H1 (cell line): Measurements from ENCODE around the gene SIGLEC11. TPM values are rescaled to one million over a fixed set of nuclear protein-coding genes. Genes with fewer than 3 reads are reported as not detected.

Source experiments
- CREB1 ChIP-seq: IDR thresholded peaks from 2 replicates; pipeline ENCODE4 v1.6.1; 2012; ENCODE audit warnings: inconsistent platforms
- FOSL1 ChIP-seq: IDR thresholded peaks from 2 replicates; pipeline ENCODE4 v1.6.1; 2011; ENCODE audit warnings: mild to moderate bottlenecking, low read depth, low read length, moderate library complexity; ENCODE audit not compliant: insufficient read depth
- JUND ChIP-seq: IDR thresholded peaks from 2 replicates; pipeline ENCODE4 v1.6.1; 2011; ENCODE audit warnings: mild to moderate bottlenecking, improper control_type of control experiment, low read length
- SRF ChIP-seq: IDR thresholded peaks from 2 replicates; pipeline ENCODE4 v1.6.1; 2011; ENCODE audit warnings: mild to moderate bottlenecking, low read depth, low read length, moderate library complexity
- polyA plus RNA-seq, 7 experiments: library from polyadenylated mRNA; depleted of rRNA in 3 of 7; stranded (reverse) in 5 of 7; unstranded in 2 of 7; fragments of >200 nt in 5 of 7; fragments of 200-250 nt in 2 of 7; gene quantifications; 1 replicate in 5 of 7; 2 replicates in 1 of 7; 4 replicates in 1 of 7; pipeline versions ENCODE4 v1.2.1 to v1.2.3, GENCODE V29; 2011 to 2013; ENCODE audit warnings: missing spikeins in 2 of 7, mixed read lengths in 2 of 7
- total RNA-seq: library from RNA; stranded (reverse); fragmentation: NEBNext Ultra II Directional; extraction: Animal tissue kit (Norgen Biotek cat#: 25700); gene quantifications from 2 replicates; pipeline ENCODE4 v1.2.1, GENCODE V29; 2021
- TF ChIP-seq, protein P1 (sequence below): fragments of 300-600 bp; sonication (generic); IDR thresholded peaks from 2 replicates; pipeline ENCODE4 v1.7.1; 2012; ENCODE audit warnings: low read length, moderate library complexity, mild to moderate bottlenecking, inconsistent platforms; ENCODE audit not compliant: insufficient replicate concordance

The SIGLEC11 gene
- total and polyA plus RNA-seq, 2 of the 8 experiments (the other 6 are each of a cell fraction or from before 2014, with no cell fraction given), result 0.18 TPM; not detected in 1

DNA sequence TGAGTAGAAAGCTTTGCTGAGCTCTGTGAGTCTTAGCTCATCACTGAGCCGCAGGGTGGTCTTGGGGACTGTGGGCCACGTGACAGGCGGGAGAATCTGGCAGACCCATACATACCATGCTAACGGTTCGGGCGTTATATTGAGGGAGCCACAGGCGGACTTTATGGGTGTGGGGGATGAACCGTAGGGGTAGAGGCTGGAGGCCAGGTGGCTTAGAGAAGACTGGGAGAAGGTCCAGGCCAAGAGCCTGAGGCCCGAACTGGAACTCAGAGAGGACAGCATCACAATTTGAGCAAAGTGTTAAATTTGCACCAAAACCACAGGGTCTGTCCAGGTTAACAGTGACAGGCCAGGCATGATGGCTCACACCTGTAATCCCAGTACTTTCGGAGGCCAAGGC lies 47.3 kb downstream of the SIGLEC11 start (continued):
- TF ChIP-seq, protein P1, sequence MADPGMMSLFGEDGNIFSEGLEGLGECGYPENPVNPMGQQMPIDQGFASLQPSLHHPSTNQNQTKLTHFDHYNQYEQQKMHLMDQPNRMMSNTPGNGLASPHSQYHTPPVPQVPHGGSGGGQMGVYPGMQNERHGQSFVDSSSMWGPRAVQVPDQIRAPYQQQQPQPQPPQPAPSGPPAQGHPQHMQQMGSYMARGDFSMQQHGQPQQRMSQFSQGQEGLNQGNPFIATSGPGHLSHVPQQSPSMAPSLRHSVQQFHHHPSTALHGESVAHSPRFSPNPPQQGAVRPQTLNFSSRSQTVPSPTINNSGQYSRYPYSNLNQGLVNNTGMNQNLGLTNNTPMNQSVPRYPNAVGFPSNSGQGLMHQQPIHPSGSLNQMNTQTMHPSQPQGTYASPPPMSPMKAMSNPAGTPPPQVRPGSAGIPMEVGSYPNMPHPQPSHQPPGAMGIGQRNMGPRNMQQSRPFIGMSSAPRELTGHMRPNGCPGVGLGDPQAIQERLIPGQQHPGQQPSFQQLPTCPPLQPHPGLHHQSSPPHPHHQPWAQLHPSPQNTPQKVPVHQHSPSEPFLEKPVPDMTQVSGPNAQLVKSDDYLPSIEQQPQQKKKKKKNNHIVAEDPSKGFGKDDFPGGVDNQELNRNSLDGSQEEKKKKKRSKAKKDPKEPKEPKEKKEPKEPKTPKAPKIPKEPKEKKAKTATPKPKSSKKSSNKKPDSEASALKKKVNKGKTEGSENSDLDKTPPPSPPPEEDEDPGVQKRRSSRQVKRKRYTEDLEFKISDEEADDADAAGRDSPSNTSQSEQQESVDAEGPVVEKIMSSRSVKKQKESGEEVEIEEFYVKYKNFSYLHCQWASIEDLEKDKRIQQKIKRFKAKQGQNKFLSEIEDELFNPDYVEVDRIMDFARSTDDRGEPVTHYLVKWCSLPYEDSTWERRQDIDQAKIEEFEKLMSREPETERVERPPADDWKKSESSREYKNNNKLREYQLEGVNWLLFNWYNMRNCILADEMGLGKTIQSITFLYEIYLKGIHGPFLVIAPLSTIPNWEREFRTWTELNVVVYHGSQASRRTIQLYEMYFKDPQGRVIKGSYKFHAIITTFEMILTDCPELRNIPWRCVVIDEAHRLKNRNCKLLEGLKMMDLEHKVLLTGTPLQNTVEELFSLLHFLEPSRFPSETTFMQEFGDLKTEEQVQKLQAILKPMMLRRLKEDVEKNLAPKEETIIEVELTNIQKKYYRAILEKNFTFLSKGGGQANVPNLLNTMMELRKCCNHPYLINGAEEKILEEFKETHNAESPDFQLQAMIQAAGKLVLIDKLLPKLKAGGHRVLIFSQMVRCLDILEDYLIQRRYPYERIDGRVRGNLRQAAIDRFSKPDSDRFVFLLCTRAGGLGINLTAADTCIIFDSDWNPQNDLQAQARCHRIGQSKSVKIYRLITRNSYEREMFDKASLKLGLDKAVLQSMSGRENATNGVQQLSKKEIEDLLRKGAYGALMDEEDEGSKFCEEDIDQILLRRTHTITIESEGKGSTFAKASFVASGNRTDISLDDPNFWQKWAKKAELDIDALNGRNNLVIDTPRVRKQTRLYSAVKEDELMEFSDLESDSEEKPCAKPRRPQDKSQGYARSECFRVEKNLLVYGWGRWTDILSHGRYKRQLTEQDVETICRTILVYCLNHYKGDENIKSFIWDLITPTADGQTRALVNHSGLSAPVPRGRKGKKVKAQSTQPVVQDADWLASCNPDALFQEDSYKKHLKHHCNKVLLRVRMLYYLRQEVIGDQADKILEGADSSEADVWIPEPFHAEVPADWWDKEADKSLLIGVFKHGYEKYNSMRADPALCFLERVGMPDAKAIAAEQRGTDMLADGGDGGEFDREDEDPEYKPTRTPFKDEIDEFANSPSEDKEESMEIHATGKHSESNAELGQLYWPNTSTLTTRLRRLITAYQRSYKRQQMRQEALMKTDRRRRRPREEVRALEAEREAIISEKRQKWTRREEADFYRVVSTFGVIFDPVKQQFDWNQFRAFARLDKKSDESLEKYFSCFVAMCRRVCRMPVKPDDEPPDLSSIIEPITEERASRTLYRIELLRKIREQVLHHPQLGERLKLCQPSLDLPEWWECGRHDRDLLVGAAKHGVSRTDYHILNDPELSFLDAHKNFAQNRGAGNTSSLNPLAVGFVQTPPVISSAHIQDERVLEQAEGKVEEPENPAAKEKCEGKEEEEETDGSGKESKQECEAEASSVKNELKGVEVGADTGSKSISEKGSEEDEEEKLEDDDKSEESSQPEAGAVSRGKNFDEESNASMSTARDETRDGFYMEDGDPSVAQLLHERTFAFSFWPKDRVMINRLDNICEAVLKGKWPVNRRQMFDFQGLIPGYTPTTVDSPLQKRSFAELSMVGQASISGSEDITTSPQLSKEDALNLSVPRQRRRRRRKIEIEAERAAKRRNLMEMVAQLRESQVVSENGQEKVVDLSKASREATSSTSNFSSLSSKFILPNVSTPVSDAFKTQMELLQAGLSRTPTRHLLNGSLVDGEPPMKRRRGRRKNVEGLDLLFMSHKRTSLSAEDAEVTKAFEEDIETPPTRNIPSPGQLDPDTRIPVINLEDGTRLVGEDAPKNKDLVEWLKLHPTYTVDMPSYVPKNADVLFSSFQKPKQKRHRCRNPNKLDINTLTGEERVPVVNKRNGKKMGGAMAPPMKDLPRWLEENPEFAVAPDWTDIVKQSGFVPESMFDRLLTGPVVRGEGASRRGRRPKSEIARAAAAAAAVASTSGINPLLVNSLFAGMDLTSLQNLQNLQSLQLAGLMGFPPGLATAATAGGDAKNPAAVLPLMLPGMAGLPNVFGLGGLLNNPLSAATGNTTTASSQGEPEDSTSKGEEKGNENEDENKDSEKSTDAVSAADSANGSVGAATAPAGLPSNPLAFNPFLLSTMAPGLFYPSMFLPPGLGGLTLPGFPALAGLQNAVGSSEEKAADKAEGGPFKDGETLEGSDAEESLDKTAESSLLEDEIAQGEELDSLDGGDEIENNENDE, result no peak
- TF ChIP-seq FOSL1 (no peak), JUND (no peak), SRF (no peak), CREB1 (no peak)
